ENCODE results near the gene HOXA6.

The HOXA6 gene

DNA sequence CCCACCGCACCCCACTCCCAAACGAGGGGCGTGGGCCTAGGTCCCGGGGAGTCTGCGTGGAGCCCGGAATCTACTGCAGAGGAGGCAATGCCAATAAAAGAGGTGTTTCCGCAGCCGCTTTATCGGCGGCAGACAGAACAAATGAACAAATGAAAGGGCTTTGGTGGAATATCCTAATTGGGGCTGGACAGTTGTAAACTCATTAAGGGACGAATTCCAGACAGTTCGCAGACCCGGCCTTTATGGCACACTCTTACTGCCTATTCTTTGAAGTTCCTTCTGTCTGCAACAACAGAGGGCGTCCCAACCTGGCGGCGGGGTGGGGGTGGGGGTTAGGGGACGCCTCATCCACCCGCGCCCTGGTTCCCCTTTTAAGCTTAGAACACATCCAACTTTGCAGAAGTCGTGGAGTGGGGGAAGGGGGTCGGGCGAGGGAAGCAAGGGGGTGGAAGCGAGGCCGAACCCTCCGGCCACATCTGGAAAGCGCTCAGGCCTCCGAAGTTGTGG is 13.7 kb upstream of the HOXA6 start:
- DNase-seq (ENCODE audit: low read depth in 2 of 2): no peak

DNA sequence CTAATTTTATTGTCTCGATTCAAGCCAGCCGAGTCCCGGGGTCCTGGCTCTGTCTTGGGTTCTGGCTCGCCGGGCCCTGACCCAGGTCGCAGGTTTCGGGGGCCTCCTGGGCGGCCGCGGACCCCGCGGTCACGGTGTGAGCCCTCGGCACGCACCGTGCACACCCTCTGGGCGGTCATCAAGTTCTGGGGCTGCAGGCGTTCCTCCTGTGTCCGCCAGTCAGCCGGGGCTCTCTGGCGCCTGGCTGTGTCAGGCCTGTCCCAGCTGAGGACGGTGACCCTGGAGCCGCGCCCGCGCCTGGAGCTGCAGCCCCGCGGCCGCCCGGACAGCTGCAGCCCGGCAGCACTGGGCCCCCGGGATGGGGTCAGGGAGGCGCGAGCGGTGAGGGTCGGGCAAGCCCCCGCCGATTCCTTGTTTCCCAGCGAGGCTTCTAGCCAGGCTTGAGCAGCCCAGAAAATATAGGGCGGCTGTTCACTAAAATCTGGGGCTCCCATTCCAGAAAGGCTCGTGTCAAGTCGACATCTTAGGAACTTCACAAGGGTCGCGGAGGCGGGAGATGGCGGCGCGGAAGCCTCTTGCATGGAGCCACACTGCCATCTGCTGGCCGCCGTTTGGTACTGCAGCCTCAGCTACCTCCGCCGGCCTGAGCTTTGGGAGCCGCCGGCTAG is 13.1 kb upstream of the HOXA6 start:
- peak; percentile 67 to 75 for DNase-seq (ENCODE audit: low read depth in 2 of 2)

DNA sequence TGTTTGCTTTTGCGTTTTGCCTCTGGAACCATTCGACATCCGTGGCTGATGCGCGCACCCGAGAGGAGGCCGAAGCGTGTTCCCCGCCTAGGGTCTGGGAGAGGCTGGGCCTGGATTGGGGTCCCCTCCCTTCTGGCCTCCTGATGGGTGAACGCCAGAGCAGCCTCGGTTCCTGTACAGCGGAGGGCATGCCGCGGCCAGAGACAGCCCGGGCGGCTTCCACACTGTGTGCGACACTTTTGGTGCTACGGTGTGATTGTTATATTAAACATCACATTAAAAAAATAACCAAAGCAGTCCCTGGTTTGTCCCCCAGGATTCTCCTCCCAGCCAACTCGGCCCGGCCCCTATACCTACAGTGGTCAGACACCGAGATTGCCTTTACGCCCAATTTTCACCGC is 12.6 kb upstream of the HOXA6 start:
- no peak for DNase-seq (ENCODE audit: low read depth in 2 of 2)

DNA sequence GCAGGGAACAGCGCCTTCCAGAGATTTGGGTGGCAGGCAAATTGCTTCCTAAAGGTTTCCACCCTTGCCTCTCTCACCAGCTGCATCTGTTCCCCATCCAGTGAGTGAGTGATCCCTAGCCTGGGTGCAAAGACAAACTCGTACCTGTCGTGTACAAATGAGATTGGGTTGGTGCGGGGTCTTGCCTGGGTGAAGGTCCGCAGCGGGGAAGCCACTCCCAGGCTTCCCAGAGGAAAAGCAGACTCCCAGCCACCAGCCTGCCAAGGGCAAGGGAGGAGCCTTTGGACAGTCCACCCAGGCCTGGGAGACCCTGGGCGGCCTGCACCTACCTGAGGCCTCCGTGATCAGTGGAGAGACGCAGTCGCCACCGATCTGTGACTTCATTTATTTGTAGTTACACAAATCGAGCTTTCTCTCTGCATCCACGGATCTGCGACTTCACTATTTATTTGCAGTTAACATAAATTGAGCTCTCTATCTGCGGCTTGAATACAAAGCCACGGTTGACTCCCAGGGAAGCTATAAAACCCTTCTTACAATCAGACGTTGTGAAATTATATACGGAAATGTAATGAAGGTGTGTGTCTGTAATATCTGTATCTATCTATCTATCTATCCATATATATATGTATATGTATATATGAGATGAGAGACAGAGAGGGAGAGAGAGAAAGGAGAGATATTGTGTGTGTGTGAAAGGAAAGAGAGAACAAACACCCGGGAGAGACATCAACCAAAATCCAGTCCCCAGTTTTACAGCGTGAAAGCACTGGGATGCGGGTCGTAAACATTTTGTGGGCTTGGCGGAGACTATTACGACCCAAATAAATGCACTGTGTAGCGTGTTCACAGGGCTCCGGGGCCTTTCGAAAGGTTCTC is 11.9 kb upstream of the HOXA6 start:
- DNase-seq (ENCODE audit: low read depth in 2 of 2): no peak

DNA sequence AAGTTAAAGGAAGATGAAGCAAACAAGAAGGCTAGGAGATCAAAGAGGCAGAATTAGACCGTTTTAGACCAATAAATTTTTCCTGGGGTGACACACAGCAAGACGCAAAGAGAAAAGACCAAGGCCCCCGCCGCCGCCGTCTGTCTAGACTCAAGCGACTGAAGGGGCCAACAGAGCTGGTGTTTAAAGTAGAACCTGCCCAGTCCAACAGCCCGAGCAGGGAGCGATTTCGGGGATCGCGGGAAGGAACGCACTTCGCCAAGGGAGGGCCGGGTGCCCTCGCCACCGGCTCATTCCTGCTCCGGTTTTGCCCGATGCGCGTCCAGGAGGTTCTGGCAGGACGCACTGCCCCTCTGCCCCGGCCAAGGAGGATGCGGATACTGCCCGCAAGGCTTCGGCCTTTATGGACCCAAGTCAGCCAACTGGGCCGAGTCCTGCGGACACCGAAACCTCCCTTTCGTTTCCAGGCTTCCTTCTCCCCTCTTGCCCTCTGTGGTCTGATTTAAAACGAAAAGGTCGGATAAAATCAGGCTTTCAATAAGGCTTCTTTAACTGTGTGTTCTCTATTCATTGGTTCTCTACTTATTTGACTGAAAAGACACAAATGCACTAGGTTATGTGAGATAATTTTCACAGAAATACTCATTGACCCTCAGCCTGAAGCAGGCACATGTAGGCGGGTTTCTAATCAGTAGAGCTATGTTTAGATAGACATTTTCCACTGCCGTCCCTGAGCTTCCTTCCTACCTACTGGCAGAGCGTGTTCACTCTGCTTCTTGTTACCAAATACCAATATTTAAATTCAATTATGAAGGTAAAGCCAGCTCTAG is 11.1 kb upstream of the HOXA6 start:
- no peak for DNase-seq (ENCODE audit: low read depth in 2 of 2)

DNA sequence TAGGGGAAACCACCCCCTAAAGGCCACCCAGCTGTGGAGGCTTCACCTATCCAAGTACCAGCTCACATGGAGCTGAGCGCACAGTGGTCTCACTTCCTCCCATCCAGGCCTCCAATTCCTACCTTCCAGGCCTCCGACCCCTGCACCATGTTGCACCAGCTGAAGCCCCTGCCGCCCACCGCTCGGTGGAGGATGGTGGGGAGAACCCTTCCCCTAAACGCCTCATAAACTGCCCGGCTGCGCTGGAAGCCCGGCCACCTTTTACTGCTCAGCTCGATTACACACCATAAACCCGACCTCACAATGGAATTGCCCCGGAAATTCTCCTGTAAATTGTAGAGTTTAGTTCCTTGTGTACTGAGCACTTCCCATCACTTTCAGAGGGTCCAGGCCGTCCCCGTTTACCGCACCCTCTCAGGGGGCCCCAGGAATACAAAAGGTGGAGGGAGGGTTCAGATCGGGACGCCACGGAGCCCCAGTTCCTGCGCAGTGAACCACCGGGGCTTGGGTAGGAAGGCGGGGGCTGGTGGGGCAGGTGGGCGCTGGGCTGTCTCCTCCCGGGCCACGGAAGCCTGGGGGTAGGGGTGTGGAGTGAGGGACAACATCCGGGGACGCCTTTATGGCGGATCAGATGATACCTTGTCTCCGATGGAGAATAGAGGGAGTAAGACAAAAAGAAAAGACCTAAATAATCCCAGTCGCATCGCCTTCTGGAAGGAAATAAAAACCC is 10.3 kb upstream of the HOXA6 start:
- DNase-seq (ENCODE audit: low read depth in 2 of 2): no peak

DNA sequence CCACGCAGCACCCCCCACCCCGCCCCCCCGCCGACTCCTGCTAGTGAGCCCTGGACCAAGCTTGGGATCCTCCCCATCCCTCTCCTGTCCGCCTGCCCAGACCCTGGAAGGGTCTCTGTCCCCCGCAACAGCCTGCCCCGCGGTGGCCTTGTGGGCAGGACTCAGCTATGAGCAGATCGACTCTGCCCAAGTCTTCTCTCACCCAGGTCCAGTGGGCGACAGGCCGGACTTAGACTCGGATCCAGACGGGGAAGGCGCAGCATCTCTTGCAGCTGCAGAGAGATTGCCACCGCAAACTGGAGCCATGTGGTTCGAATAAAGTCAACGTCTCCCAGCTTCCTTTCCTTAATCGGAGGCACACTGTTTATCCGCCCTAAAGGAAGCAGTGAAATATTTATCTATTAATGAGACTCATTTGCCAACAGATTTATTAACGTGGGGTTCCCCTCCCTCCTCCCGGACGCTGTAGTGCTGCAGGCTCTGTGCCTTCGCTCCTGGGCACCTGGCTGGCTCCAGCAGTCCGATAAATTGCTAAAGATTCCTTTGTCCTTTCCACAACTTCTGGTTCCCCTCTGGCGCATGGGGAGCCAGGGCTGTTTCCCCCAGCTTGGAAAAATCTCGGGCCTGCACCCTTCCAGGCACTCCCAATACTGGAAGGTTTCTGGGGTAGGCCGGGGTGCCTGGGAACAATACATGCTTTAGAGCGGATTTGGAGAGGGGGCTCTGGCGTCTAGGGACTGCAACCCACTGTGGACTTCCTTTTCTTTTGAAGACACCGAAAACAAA is 9.5 kb upstream of the HOXA6 start:
- DNase-seq (ENCODE audit: low read depth in 2 of 2): no peak

DNA sequence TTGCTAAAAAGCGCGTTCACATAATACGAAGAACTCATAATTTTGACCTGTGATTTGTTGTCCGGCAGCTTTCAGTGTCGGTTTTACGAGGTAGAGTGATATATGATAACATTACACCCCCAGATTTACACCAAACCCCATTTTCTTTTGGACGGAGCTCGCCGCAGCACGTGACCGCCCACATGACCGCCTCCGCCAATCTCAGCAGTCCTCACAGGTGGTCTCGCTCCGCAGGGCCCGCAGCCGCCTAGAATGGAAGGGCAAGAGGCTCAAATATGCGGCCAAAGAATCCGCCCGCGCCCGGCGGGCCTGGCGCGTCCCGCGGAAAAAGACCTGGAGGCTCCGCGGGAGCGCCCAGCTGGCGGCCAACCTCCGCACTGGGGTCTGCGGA is 8.9 kb upstream of the HOXA6 start, which contains the start of gene HOXA7:
TSS of gene HOXA7 (minus strand) at position 168 of the 391 bp plus-strand sequence. CDS start at position 38, 130 bp downstream.
- DNase-seq (ENCODE audit: low read depth in 2 of 2): no peak

DNA sequence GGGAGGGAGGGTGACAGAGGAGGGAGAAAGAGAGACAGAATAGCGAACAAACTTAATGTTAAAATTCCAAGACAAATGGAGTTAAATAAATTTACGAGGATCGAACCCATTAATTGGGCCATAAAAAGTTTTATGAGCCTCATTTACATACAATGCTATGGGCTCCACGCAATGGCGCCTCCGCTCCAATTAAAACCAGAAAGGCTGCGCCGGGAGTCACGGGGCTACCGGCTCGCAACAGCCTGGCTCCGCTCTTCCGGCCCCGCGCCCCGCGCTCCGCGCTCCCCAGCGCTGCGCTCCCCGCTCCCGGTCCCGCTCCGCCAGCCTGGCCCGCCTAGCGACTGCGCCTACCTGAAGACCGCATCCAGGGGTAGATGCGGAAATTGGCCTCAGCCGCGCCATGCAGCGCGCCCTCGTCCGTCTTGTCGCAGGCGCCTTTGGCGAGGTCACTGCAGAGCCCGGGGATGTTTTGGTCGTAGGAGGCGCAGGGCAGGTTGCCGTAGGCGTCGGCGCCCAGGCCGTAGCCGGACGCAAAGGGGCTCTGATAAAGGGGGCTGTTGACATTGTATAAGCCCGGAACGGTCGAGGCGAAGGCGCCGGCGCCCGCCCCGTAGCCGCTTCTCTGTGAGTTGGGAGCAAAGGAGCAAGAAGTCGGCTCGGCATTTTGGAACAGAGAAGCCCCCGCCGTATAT is 8.4 kb upstream of the HOXA6 start:
- DNase-seq (ENCODE audit: low read depth in 2 of 2): no peak

DNA sequence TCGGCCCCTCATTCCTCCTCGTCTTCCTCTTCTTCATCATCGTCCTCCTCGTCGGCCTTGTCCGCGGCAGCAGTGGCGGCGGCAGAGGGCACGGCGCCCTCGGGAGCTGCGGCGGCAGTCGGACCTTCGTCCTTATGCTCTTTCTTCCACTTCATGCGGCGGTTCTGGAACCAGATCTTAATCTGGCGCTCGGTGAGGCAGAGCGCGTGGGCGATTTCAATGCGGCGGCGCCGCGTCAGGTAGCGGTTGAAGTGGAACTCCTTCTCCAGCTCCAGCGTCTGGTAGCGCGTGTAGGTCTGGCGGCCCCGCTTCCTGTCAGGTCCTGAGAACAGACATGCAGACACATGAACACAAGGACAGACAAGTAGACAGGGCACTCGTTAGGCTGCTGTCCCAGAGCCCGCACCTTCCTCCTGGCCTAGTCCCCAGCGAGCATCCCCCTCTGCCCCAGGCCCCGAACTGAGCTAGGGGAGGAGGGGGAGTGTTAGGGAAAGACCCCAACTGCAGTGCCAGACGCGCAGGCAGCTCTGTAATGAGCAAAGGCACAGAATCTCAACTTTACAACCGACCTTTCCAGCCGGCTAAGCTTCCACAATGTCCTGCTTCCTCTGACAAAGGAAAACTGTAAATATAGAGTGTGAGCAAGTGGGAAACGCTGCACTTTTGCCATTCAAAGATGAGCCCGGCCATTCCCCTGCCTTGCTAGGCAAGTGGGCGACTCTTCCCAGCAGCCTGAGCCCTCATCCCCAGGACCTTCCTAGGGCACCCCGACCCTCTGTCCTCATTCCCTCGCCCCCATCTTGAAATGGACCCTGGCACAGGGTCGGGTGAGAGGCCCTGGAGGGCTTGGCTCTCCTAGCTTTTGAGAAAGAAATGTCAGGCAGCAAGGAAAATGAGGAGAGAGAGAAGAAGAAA is 7.6 kb upstream of the HOXA6 start:
- no peak for DNase-seq (ENCODE audit: low read depth in 2 of 2)

DNA sequence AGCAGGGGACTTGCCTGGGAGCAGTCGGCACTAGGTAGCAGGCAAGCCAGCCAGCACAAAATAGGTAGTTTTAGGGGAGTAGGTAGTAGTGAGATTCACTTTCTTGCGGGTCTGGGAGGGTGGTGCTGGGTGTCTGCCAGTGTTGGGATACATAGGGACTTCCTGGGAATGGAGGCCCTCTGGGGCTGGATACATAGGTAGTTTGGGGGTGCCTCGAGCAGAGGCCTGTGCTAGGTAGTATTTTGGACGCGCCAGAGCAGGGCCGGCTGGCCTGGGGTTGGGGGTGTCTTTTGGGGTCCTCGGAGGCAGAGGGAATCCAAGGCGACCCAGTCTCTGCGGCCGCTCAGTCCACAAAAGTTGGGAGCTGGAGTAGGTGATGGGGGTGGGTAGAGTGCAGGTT is 6.8 kb upstream of the HOXA6 start:
- no peak for DNase-seq (ENCODE audit: low read depth in 2 of 2)

DNA sequence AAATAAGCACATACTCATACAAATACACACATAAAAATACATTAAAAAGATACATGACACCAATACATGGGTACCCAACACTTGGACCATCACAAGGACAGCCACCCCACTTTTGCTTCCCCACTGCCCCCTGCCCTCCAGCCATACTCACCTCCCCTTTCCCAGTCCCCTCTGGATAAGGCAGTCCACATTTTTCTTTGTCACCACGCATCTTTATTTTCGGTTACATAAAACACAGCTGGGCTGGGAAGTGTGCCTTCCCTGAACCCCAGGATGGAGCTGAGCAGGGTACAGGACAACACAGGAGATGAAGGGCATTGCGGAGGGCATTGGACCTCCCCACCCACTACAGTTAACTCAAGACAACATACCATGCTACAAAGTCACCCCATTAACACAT is 6.0 kb upstream of the HOXA6 start:
- DNase-seq (ENCODE audit: low read depth in 2 of 2): no peak

DNA sequence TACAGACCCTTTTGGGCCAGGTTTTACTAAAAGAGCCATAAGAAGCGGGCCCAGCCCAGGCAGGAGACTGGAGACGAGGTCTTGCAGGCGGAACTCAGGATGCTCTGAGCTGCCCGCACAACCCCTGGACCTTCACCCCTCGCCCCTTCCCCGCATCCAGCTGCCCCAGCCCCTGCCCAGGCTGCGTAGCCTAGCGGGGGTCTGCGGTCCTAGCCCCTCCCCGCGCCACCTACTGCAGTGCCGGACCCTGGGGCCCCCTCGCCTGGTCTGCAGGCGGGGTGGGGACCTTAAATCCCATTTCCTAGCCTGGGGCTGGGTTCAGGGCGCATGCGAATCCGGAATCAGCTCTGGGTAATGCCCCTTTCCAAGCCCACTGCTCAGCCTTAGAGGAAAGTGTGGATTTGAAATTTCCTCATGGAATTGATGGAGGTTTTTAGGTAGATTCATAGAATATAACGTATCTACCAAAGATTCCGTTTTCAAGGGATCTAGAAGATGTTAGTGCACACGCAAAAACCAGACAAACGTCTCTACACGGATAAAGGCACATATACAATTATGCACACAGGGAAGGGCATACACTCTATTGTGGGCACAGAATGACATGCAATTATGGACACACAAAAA is 5.4 kb upstream of the HOXA6 start:
- DNase-seq (ENCODE audit: low read depth in 2 of 2): no peak

DNA sequence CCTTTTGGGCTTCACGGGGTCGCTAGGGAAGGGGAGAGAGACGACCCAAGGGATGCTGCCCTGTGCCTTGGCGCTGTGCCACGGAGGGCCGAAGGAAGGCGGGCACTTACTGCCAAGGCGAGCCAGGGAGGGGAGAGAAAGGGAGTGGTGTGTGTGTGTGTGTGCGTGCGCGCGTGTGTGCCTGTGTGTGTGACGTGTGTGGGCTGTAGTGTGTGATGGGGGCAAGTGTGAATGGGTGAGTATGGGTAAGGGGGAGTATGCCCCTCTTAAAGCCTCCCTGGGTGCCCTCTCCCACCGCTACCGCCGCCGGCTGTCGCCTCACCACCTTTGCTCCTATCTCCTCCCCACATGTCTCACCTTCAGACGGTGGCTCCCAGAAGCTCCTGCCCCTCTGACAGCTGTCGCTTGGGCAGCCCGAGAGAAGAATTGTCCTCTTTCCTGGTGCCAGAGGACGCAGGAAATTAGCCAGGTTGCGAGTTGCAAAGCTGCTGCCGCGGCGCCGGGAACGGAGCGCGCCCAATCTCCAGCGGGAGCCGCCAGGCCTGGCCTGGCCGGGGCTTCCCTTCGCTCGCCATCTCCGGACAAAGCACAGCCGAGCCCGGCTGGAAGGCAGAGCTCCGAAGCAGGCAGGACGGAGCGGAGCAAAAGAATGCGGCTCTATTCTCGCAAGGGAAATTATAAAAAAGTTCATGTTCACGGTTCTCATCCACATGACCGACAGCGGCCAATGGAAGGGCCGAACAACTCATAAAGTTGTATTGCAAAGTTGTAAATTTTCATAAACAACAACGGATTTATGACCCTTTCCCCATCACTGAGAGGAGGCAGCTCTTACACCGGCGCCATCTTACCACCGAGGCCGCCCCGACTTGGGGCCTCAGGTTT is 4.6 kb upstream of the HOXA6 start, which contains the start of gene HOXA3:
TSS of gene HOXA3 (minus strand) at position 653 of the 885 bp plus-strand sequence. CDS start 41,943 bp downstream, outside the sequence.
- no peak for DNase-seq (ENCODE audit: low read depth in 2 of 2)

DNA sequence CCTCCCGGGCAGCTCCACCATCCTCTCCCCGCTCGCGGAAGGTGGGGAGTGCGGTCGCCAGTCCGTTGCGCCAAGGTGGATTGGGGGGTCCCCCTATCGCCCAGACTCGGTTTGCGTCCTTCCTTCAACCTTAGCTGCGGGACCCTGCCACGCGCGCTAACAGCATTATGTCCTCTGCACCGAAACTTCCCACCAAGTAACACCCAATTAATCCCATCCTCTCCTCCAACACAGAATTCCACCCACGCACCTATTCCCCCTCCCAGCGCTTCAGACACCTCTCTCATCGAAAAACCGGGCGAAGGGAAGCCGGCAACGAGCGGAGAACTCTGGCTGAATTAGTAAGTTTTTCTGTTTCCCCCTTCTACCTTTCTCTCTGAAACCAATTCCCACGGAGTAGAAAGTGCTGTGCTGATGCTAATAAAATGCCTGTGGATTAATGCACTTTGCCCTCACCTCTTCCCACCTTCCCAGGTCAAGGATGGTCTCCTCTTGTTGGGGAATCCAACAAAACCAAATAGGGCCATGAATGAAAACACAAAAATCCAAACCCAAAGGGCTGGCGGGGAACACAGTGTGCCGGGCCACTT is 3.9 kb upstream of the HOXA6 start:
- no peak for DNase-seq (ENCODE audit: low read depth in 2 of 2)

DNA sequence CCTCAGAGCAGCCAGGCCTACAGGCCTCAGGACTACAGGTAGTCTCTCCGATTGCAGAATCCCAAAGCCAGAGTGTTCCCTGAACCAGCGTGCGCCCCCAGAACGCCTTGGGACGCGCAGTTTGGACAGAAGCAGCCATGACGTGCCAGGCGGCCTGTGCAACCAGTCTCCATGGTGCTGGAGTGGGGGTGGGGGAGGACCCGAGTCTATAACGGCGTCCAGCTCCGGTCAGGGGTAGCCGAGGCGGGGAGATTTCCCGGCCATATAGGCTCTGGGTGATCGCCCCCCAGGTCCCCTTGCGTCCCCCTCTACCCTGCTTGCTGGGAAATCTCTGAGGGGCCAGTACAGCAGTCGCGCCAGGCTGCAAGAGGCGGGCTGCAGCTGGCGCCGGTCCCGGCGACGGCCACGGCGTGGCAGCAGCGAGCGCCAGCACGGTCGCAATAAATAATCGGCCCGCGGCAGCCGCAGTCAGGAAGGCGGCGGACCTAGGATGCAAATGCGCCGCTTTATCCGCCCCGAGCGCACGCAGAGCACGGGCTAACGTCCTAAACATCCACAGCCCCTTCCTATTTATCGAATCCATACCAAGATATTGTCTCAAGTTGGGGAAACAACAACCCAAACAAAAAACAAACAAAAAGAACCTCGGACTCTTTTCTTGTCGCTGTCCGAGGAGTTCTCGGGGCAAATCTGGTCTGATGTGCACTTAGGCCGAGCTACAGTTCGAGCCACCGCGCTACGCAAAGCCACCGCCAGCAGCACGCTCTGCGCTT is 3.2 kb upstream of the HOXA6 start:
- DNase-seq (ENCODE audit: low read depth in 2 of 2): peak in 1 of 2 donors; percentile 51
